GM23338 (cell line): ENCODE results near the gene AP4E1.

Source experiments
- CTCF ChIP-seq, 2 experiments: fragments of 200-600 bp in 1 of 2; sonication (generic) in 1 of 2; conservative IDR thresholded peaks; 2 replicates each; pipeline versions ENCODE4 v1.5.1 to v1.6.1; 2016 to 2017; ENCODE audit warnings: antibody characterized with exemption in 2 of 2, low read depth in 2 of 2, mild to moderate bottlenecking in 2 of 2, moderate library complexity in 1 of 2
- EZH2 ChIP-seq: fragments of 200-600 bp; sonication (generic); IDR thresholded peaks from one replicate; pipeline ENCODE4 v1.8.0; 2017; ENCODE audit warnings: antibody characterized with exemption, mild to moderate bottlenecking, low read depth; ENCODE audit not compliant: unreplicated experiment

- TF ChIP-seq CTCF (conservative IDR thresholded peaks at IDR 0.05; ENCODE audit: low read depth in 2 of 2) (no peak), EZH2 (no peak)
These were observed 138.4 kb downstream of the AP4E1 start for GRCh38 chr15:51046799-51047449.
